Measurements from ENCODE around the gene SRGAP1.

The SRGAP1 gene

DNA sequence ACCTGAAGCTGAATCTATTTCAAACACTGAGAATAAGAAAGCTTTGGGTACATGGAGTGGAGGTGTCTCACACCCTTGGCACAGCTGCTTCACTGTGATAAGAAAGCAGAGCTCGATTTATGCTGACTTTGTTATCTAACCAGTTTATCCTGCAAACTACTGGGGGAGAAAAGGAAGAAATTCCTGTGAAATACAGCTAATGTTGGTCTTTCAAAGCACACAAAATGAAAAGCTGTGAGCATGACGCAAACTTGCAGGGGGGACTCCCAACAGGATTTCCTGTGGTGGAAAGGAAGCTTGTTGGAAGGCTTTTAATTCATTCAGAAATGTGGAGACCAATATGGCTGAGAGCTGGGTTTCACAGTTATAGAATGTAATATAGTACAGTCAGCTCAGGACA, 53.4 kb downstream of the SRGAP1 start:
- TF ChIP-seq, protein P1, sequence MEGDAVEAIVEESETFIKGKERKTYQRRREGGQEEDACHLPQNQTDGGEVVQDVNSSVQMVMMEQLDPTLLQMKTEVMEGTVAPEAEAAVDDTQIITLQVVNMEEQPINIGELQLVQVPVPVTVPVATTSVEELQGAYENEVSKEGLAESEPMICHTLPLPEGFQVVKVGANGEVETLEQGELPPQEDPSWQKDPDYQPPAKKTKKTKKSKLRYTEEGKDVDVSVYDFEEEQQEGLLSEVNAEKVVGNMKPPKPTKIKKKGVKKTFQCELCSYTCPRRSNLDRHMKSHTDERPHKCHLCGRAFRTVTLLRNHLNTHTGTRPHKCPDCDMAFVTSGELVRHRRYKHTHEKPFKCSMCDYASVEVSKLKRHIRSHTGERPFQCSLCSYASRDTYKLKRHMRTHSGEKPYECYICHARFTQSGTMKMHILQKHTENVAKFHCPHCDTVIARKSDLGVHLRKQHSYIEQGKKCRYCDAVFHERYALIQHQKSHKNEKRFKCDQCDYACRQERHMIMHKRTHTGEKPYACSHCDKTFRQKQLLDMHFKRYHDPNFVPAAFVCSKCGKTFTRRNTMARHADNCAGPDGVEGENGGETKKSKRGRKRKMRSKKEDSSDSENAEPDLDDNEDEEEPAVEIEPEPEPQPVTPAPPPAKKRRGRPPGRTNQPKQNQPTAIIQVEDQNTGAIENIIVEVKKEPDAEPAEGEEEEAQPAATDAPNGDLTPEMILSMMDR (IDR thresholded peaks at IDR 0.05), result no peak
- Mint-ChIP-seq H3K4me1 (no peaks in the 10 kb centered on the region), H3K36me3 (ENCODE audit: low read depth) (no peaks in the 10 kb centered on the region), H3K27me3 (ENCODE audit: low read depth, poor library complexity) (peaks cover 6% of the 10 kb centered on the region), H3K27ac (no peak overlapping the region), H3K9me3 (no peaks in the 10 kb centered on the region), H3K4me3 (no peak overlapping the region)
- DNase-seq, result no peak

DNA sequence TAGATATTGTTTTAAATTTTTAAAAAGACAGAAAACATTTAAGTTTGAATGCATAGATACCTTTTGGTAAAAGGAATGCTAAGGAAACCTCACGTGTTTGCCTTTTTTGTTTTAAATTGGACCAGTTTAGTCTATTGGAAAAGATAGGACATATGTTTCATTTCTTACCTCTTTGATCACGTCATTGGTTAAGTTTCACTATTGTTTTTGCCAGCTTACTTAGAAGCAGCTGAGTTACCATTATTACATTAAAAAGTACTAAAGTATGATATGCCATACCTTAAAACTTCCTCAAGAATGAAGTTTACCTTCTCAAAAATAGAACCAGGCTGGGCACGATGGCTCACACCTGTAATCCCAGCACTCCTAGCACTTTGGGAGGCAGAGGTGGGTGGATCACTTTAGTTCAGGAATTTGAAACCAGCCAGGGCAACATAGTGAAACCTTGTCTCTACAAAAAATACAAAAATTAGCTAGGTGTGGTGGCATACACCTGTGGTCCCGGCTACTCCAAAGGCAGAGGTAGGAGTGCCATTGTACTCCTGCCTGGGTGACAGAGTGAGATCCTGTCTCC, 54.4 kb downstream of the SRGAP1 start:
- no peak overlapping the region for H3K27ac Mint-ChIP-seq
- no peak for DNase-seq
- H3K9me3 Mint-ChIP-seq, result no peaks in the 10 kb centered on the region
- H3K4me1 Mint-ChIP-seq, result no peaks in the 10 kb centered on the region
- peaks cover 6% of the 10 kb centered on the region for H3K27me3 Mint-ChIP-seq (ENCODE audit: low read depth, poor library complexity)
- H3K36me3 Mint-ChIP-seq (ENCODE audit: low read depth), result no peaks in the 10 kb centered on the region
- TF ChIP-seq, protein P1 (IDR thresholded peaks at IDR 0.05), result no peak
- no peak overlapping the region for H3K4me3 Mint-ChIP-seq

DNA sequence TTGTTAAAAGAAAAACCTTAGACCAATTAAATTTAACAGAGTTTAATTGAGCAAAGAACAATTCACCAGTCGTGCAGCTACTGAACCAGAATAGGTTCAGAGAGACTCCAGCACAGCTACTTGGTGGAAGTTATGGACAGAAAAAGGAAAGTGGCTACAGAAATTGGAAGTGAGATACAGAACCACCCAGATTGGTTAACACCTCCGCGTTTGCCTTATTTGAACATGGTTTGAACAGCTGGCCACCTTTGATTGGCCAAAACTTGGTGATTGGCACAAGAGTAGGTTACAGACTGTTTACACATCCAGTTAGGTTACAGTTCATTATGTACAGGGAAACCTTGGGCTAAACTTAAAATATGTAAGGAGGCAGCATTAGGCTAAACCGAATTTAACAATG, 54.9 kb downstream of the SRGAP1 start:
- no peak for DNase-seq
- Mint-ChIP-seq H3K36me3 (ENCODE audit: low read depth) (no peaks in the 10 kb centered on the region), H3K4me1 (no peaks in the 10 kb centered on the region), H3K27ac (no peak overlapping the region), H3K9me3 (no peaks in the 10 kb centered on the region), H3K27me3 (ENCODE audit: low read depth, poor library complexity) (peaks cover 6% of the 10 kb centered on the region), H3K4me3 (no peak overlapping the region)
- TF ChIP-seq, protein P1 (IDR thresholded peaks at IDR 0.05), result no peak

DNA sequence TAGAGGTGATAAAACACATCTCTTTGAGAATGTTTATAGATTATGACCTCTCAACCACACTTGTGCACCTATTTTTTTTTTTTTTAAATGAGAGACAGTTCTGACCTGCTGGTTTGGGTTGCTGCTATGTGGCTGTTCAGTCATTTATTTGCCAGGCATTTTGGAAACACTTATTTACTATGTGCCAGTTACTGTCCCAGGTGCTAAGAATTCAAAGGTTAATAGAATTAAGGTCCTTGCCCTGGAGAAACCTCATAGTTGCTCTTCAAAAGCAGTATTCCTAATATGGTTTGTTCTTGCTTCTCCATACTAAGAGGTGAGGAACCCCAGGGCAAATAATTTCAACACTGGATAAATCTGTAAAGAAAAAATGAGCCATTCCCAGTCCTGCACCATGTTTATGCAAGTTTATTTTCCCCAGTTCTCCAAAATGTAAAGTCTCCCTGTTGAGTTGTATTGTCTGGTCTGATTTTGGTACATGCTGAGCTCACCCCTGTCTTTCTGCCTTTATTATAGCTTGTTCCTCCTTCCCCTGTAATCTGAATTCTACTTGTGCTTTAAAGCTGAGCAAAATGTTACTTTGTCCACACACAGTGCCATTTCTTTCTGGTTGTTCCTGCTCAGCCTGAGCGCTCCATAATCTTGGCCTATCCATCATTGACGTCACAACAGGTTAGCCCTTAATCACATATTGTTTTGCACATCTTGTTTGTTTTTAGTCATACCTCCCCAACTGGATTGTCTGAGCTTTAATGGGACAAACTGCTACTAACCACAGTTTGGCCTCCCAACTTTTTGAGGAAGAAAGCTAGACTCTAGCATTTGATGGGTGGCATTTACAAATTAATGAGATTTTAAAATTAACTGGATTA, 56.7 kb downstream of the SRGAP1 start:
- no peak overlapping the region for H3K4me3 Mint-ChIP-seq
- H3K4me1 Mint-ChIP-seq, result no peaks in the 10 kb centered on the region
- H3K36me3 Mint-ChIP-seq (ENCODE audit: low read depth), result no peaks in the 10 kb centered on the region
- peaks cover 6% of the 10 kb centered on the region for H3K27me3 Mint-ChIP-seq (ENCODE audit: low read depth, poor library complexity)
- DNase-seq, result no peak
- TF ChIP-seq, protein P1 (IDR thresholded peaks at IDR 0.05), result no peak
- H3K9me3 Mint-ChIP-seq, result peaks cover 4% of the 10 kb centered on the region
- no peak overlapping the region for H3K27ac Mint-ChIP-seq

DNA sequence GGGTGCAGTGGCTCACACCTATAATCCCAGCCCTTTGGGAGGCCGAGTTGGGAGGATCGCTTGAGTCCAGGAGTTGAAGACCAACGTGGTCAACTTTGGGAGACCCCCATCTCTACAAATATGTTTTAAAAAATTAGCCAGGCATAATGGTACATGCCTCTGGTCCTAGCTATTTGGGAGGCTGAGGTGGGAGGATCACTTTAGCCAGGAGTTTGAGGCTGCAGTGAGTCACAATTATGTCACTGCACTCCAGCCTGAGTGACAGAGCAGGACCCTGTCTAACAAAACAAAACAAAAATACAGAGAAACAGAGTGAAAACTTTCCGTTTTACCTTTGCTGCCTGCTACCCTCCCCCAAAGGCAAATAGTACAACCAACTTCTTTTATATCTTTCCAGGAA, 60.2 kb downstream of the SRGAP1 start:
- Mint-ChIP-seq H3K4me3 (no peak overlapping the region), H3K27me3 (ENCODE audit: low read depth, poor library complexity) (no peaks in the 10 kb centered on the region), H3K9me3 (peaks cover 12% of the 10 kb centered on the region), H3K36me3 (ENCODE audit: low read depth) (no peaks in the 10 kb centered on the region), H3K4me1 (no peaks in the 10 kb centered on the region), H3K27ac (no peak overlapping the region)
- DNase-seq, result no peak
- TF ChIP-seq, protein P1 (IDR thresholded peaks at IDR 0.05), result no peak
